GM19455 (cell line): Measurements from ENCODE around the gene HP1BP3.

Source experiments
- ATAC-seq: cut with Tn5 transposase; IDR thresholded peaks from one replicate; pipeline ENCODE4 v1.9.1; 2021; ENCODE audit not compliant: unreplicated experiment

HP1BP3 gene

DNA sequence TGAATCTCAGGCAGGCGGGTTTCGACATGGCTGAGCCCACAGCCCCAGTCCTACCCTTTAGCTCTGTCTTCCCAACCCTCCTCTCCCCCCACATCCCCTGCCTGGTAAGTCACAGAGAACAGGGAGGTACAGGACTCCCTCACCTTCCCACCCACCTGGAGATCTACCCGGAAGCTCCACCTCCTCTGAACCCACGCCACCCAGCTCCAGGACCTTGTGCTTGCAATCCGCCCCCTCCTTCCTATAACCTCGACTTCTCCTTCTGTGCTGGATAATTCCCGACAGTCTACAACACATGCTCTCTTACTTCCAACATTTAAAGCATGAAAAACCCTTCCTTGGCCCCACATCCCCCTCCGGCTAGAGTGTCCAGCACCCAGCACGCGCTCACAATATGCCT lies 91.6 kb downstream of the HP1BP3 start:
- ATAC-seq, result no peak

DNA sequence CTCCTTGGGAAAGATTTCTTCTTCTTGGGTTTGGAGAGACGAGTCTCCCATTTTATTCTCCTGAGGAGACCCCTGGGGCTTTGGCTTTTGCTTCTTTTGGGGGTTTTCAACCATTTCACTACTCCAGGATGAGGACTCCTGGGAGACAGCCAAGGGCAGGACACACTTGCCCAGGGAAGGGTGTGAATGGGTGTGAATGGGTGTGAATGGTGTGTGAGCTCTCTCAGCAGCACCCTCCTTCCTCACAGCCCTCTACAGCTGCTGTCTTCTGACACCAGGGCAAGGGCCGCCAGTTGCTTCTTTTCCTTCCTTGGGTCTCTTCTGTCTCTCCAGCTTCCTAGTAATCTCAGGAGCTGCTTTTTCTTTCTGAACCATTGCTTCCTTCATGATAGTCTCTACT lies 93.5 kb downstream of the HP1BP3 start:
- ATAC-seq, result no peak
